IPS-20b (cell line): ENCODE data around the gene PKDREJ.

ENCODE experiments used
- H3K27ac ChIP-seq: one replicate; pipeline ENCODE4 v1.5.1; 2013; ENCODE audit warnings: low read length
- H3K27me3 ChIP-seq: 2 replicates; pipeline ENCODE4 v1.6.1; 2013; ENCODE audit warnings: mild to moderate bottlenecking, low read length, inconsistent platforms; ENCODE audit not compliant: insufficient read depth
- H3K36me3 ChIP-seq: 2 replicates; pipeline ENCODE4 v1.6.1; 2013; ENCODE audit warnings: low read depth, mild to moderate bottlenecking, inconsistent platforms, low read length, moderate library complexity; ENCODE audit not compliant: insufficient read depth
- H3K4me1 ChIP-seq: 2 replicates; pipeline ENCODE4 v1.6.1; 2013; ENCODE audit warnings: mild to moderate bottlenecking, control low read depth, inconsistent platforms, low read length, moderate library complexity; ENCODE audit not compliant: insufficient read depth
- H3K4me3 ChIP-seq: 2 replicates; pipeline ENCODE4 v1.5.1; 2013; ENCODE audit warnings: mild to moderate bottlenecking, low read length, inconsistent platforms
- H3K9ac ChIP-seq: 2 replicates; pipeline ENCODE4 v1.6.1; 2013; ENCODE audit warnings: low read depth, mild to moderate bottlenecking, inconsistent platforms, low read length, moderate library complexity
- H3K9me3 ChIP-seq: 2 replicates; pipeline ENCODE4 v1.6.1; 2013; ENCODE audit warnings: mild to moderate bottlenecking, low read depth, low read length, inconsistent platforms; ENCODE audit not compliant: insufficient read depth

The PKDREJ gene

GRCh38 chr22:46256358-46256958 lies 6.7 kb downstream of the PKDREJ start:
- H3K9ac ChIP-seq = no peak overlapping the region

GRCh38 chr22:46251816-46252380 lies 11.2 kb downstream of the PKDREJ start:
- Histone ChIP-seq H3K9ac (no peak overlapping the region), H3K36me3 (no peaks in the 10 kb centered on the region), H3K4me1 (no peaks in the 10 kb centered on the region), H3K4me3 (no peak overlapping the region), H3K9me3 (no peaks in the 10 kb centered on the region), H3K27ac (no peak overlapping the region), H3K27me3 (peaks cover 14% of the 10 kb centered on the region)

More at GRCh38 chr22:46256358-46256958, 6.7 kb downstream of the PKDREJ start:
- Histone ChIP-seq H3K36me3 (no peaks in the 10 kb centered on the region), H3K4me3 (no peak overlapping the region), H3K27ac (no peak overlapping the region), H3K27me3 (peaks cover 44% of the 10 kb centered on the region), H3K9me3 (no peaks in the 10 kb centered on the region), H3K4me1 (no peaks in the 10 kb centered on the region)

- peak overlapping the region; percentile 66; the same call in 1 of the 2 replicates for H3K9ac ChIP-seq
- H3K36me3 ChIP-seq = no peaks in the 10 kb centered on the region
- no peak overlapping the region for H3K27ac ChIP-seq
- no peaks in the 10 kb centered on the region for H3K9me3 ChIP-seq
- peak overlapping the region; percentile 78; the same call in 1 of the 2 replicates for H3K4me3 ChIP-seq
- H3K4me1 ChIP-seq = no peaks in the 10 kb centered on the region
- H3K27me3 ChIP-seq = peaks cover 14% of the 10 kb centered on the region
These were observed 11.9 kb downstream of the PKDREJ start for GRCh38 chr22:46251266-46251665.

- Histone ChIP-seq H3K27me3 (peaks cover 14% of the 10 kb centered on the region), H3K9ac (peak overlapping the region; percentile 66; the same call in 1 of the 2 replicates), H3K4me3 (peak overlapping the region; percentile 78), H3K27ac (no peak overlapping the region), H3K36me3 (no peaks in the 10 kb centered on the region), H3K4me1 (no peaks in the 10 kb centered on the region), H3K9me3 (no peaks in the 10 kb centered on the region)
These were observed 12.4 kb downstream of the PKDREJ start for GRCh38 chr22:46250783-46251125.

- Histone ChIP-seq H3K4me1 (no peaks in the 10 kb centered on the region), H3K27ac (no peak within 1 kb of the TSS), H3K9me3 (no peaks in the 10 kb centered on the region), H3K36me3 (no peaks in the 10 kb centered on the region), H3K27me3 (peaks cover 14% of the 10 kb centered on the region), H3K4me3 (peak within 1 kb of the TSS; percentile 78), H3K9ac (peak within 1 kb of the TSS; percentile 69; the same call in 1 of the 2 replicates)
These were observed 12.9 kb downstream of the PKDREJ start, which contains the start of gene CDPF1 for GRCh38 chr22:46250035-46250782. CDPF1 (minus strand) TSS chr22:46250293; CDS start chr22:46248284, 2,009 bp downstream.

GRCh38 chr22:46247443-46247975 lies 15.6 kb downstream of the PKDREJ start:
- Histone ChIP-seq H3K4me3 (no peak overlapping the region), H3K27me3 (peaks cover 14% of the 10 kb centered on the region), H3K9me3 (no peaks in the 10 kb centered on the region), H3K9ac (no peak overlapping the region), H3K36me3 (peaks cover 12% of the 10 kb centered on the region; the same call in 1 of the 2 replicates), H3K27ac (no peak overlapping the region), H3K4me1 (no peaks in the 10 kb centered on the region)

GRCh38 chr22:46246178-46246577 lies 17.0 kb downstream of the PKDREJ start:
- Histone ChIP-seq H3K9me3 (no peaks in the 10 kb centered on the region), H3K4me1 (no peaks in the 10 kb centered on the region), H3K9ac (no peak overlapping the region), H3K27me3 (peaks cover 8% of the 10 kb centered on the region), H3K36me3 (peaks cover 12% of the 10 kb centered on the region; the same call in 1 of the 2 replicates), H3K27ac (no peak overlapping the region), H3K4me3 (no peak overlapping the region)

- no peaks in the 10 kb centered on the region for H3K9me3 ChIP-seq
- H3K36me3 ChIP-seq = peaks cover 12% of the 10 kb centered on the region; the same call in 1 of the 2 replicates
- no peaks in the 10 kb centered on the region for H3K4me1 ChIP-seq
- H3K27me3 ChIP-seq = peaks cover under 1% of the 10 kb centered on the region; the same call in 1 of the 2 replicates
- no peak overlapping the region for H3K27ac ChIP-seq
- H3K4me3 ChIP-seq = no peak overlapping the region
- no peak overlapping the region for H3K9ac ChIP-seq
These were observed 17.6 kb downstream of the PKDREJ start for GRCh38 chr22:46245511-46245910.

GRCh38 chr22:46244771-46245170 lies 18.4 kb downstream of the PKDREJ start:
- Histone ChIP-seq H3K4me3 (no peak overlapping the region), H3K9me3 (no peaks in the 10 kb centered on the region), H3K27me3 (no peaks in the 10 kb centered on the region), H3K9ac (no peak overlapping the region), H3K4me1 (no peaks in the 10 kb centered on the region), H3K27ac (no peak overlapping the region), H3K36me3 (peaks cover 12% of the 10 kb centered on the region; the same call in 1 of the 2 replicates)

- Histone ChIP-seq H3K9ac (no peak overlapping the region), H3K9me3 (no peaks in the 10 kb centered on the region), H3K4me3 (no peak overlapping the region), H3K4me1 (no peaks in the 10 kb centered on the region), H3K36me3 (peaks cover 12% of the 10 kb centered on the region; the same call in 1 of the 2 replicates), H3K27ac (no peak overlapping the region), H3K27me3 (no peaks in the 10 kb centered on the region)
These were observed 21.1 kb downstream of the PKDREJ start for GRCh38 chr22:46242076-46242475.

GRCh38 chr22:46241396-46242007 lies 21.6 kb downstream of the PKDREJ start:
- Histone ChIP-seq H3K9me3 (no peaks in the 10 kb centered on the region), H3K9ac (no peak overlapping the region), H3K36me3 (peaks cover 12% of the 10 kb centered on the region; the same call in 1 of the 2 replicates), H3K27ac (no peak overlapping the region), H3K4me3 (no peak overlapping the region), H3K27me3 (no peaks in the 10 kb centered on the region), H3K4me1 (no peaks in the 10 kb centered on the region)
